Activated effector memory CD4-positive, alpha-beta T cell treated with anti-CD3 and anti-CD28 coated beads, Interleukin-2, amount 50 U/mL, for 16 hours (primary cell): Measurements from ENCODE around the gene RNF2.
"Not testable (repeated sequence)": the region's sequence is repeated elsewhere in the genome, so short reads cannot be mapped to it uniquely, and the experiment has no call there.

ENCODE experiments used
- DNase-seq: peaks from one replicate; pipeline ENCODE4 v3.0.0-alpha.2; 2020

The RNF2 gene

GRCh38 chr1:185053204-185053603, 7.8 kb downstream of the RNF2 start:
- DNase-seq = no peak

- DNase-seq = no peak
Measured at GRCh38 chr1:185054365-185055060, 9.2 kb downstream of the RNF2 start.

DNA sequence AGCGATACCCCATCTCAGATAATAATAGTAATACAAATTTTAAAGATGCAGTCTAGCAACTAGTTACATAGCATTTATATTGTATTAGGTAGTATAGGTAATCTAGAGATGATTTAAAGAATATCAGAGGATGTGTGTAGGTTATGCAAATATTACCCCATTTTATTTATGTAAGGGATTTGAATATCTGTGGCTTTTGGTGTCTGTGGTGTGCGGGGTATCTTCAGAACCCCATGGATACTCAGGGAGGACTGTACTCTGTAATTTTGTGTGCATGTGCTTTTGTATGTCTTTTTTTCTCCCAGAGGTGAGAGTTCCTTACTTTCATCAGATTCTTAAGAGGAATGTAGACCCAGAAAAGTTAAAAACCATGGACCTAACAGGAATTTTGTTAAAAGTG, 12.8 kb downstream of the RNF2 start:
- DNase-seq = no peak

DNA sequence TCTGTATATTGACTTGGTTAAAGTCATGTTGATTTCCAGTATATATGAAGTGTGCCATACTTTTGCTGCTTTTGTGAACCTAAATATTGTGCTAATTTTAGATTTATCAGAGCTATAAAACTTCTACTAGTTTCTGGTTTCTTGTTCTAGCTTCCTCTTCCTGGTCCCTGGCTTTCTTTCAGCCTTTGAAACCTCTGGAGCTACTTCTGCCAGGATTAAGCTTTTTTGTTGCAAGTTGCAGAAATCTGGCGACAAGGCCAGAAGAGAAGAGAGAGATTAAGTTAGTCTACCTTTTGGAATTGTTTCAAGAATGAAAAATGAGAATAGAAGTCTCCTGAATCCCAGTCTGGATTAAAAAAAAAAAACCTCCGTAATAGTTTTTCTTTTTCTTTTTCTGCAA, 13.5 kb downstream of the RNF2 start:
- DNase-seq = no peak

- DNase-seq = no peak
Measured at GRCh38 chr1:185059950-185060571, 14.7 kb downstream of the RNF2 start.

DNA sequence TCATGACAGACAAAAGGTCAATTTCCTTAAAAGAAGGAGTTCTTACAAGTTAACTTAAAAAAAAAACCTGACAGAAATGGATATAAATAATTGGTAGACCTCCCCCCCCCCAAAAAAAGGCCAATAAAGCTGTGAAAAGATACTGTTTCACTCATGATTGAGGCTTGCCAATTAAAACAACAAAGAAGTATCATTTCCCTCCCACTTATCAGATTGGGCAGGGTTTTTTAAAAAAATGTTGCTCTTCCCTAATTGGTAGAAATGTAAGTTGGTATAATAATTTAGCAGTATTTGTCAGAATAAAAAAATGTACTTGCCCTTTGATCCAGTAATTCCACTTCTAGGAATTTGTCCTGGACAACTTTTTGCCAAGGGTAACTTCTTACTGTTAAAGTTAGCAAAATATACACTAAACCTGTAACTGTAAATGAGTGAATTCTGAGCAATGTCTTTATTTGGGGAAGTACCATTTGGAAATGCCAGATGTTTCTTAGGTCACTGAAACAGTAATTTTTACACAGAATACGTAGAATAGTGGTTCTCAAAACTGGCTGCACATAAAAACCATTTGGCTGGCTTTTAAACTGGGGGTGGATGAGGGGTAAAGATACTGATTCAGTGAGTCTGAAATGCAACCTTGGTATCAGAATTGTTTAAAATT, 17.5 kb downstream of the RNF2 start:
- no peak for DNase-seq

DNA sequence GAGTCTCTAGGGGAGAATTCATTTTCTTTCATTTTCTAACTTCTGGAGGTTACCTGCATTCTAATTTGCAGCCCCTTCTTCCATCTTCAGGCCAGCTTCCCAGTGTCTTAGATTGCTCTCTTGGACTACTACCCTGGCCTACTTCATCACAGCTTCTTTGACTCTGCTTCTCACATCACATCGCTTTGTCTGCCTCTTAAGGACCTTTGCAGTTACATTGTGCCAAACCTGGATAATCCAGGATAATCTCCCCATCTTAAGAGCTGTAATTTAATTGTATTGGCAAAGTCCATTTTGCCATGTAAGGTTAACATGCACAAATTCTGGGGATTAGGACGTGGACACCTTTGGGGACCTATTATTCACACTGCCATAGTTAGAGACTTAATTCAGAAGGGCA, 18.4 kb downstream of the RNF2 start:
- no peak for DNase-seq

- not testable (repeated sequence) for DNase-seq
Measured at GRCh38 chr1:185065006-185065405, 19.6 kb downstream of the RNF2 start.

- no peak for DNase-seq
Measured at GRCh38 chr1:185066181-185066580, 20.8 kb downstream of the RNF2 start.

DNA sequence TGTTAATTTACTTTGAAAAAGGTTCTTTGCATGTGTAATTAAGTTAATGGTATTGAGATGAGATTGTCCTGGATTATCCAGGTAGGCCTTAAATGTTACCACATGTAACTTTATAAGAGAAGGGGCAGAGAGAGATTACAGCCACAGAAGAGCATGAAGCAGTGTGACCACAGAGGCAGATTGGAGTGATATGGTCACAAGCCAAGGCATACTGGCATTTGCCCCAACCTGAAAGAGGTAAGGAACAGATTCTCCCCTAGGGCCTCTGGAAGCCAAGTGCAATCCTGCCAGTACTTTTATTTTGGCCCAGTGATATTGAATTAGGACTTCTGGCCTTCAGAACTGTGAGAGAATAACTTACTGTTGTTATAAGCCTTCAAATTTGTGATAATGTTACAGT, 23.0 kb downstream of the RNF2 start:
- DNase-seq = no peak

DNA sequence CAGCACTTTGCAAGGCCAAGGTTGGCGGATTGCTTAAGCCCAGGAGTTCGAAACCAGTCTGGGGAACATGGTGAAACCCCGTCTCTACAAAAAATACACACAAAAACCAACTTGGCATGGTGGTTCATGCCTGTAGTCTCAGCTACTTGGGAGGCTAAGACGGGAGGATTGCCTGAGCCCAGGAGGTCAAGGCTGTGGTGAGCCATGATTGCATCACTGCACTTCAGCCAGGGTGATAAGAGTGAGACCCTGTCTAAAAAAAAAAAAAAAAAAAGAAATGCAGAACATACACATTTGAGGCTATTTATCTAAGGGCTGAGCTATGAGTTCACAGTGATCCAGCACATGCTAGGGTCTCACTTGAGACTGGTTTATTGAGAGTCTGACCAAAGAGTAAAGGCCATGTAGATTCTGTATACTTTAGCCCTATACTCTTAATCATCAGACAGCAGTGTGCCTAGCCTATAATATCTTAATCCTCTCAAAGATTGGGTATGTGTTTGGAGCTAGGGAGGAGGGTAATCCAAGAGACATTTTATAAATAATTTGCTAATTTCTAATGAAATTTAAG, 23.9 kb downstream of the RNF2 start:
- no peak for DNase-seq

- no peak for DNase-seq
Measured at GRCh38 chr1:185070051-185070450, 24.7 kb downstream of the RNF2 start.

DNA sequence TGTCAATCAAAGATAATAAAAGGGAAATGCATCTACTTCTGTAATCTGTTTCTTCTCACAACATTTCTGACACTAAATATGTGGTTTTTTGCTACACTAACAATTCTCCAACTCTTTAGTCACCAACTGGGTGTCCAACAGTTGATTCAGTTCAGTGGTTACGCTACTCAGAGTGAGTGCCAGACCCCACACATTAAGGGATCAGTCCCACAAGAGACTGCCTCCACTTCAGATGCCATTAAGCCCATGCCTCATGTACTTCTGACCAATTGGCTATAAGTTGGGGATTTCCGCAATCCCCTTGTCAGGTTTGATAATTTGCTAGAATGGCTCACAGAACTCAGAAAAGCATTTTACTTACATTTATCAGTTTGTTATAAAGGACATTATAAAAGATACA, 28.4 kb downstream of the RNF2 start:
- DNase-seq = no peak

DNA sequence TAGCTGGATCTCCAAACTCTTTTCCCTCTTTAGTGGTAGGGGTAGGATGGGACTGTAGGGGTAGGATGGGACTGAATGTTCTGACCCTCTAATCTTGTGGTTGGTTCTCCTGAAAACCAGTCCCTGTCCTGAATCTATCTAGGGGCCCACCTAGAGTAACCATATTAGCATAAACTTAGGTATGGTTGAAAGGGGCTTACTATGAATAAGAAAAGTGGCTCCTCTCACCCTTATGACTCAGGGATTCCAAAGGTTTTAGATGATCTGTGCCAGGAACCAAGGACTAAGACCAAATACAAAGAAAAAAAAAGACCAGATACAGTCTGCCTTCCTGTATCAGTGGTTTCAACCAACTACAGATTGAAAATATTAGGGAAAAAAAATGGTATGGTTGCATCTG, 28.9 kb downstream of the RNF2 start:
- no peak for DNase-seq

DNA sequence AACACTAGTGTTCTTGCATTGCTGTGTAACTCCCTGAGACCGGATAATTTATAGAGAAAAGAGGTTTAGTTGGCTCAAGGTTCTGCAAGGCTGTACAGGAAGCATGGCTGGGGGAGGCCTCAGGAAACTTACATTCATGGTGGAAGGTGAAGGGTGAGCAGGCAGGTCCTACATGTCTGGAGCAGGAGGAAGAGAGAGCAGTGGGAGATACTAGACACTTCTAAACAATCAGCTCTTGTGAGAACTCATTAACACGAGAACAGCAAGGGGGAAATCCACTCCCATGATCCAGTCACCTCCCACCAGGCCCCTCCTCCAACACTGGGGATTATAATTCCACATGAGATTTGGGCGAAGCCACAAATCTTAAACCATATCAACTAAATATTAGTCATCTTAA, 30.1 kb downstream of the RNF2 start:
- DNase-seq = no peak

DNA sequence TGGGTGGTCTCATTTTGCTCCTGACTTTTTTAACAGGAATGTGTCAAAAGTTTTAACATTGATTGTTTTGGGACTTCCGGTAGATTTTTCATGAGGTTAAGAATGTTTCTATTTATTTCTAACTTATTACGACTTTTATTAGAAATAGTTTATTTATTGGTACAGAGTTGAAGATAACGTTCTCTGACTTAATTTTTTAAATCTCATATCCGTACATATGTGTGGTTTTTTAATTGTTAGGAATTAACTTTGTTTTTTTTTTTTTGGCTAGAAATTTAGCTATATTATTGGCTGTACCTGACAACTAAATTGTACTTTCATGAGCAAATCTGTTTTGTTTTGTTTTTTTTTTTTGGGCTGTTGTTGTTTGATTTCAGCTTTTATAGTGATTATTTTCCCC, 32.0 kb downstream of the RNF2 start:
- DNase-seq = no peak

- no peak for DNase-seq
Measured at GRCh38 chr1:185080422-185080821, 35.1 kb downstream of the RNF2 start.

GRCh38 chr1:185083818-185084217, 38.5 kb downstream of the RNF2 start:
- no peak for DNase-seq

GRCh38 chr1:185087101-185087500, 41.7 kb downstream of the RNF2 start:
- DNase-seq = no peak

DNA sequence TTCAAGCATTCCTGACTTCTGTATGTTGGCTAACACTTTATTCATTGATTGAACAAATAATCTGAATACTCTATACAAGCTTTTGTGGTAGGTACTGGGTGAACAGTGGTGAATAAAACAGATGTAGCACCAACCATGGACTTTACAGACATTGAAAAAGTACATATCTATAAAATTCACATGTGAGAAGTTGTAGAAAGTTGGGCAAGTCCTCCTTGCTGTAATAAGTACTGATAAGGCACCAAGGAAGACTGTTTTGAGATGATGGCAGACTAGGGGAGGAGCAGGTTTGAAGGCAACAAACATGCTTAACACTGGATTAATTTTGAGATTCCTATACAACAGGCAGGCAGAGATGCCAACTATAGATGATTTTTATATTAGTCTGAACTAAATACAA, 42.4 kb downstream of the RNF2 start:
- DNase-seq = no peak

- DNase-seq = no peak
Measured at GRCh38 chr1:185091480-185091879, 46.1 kb downstream of the RNF2 start.

DNA sequence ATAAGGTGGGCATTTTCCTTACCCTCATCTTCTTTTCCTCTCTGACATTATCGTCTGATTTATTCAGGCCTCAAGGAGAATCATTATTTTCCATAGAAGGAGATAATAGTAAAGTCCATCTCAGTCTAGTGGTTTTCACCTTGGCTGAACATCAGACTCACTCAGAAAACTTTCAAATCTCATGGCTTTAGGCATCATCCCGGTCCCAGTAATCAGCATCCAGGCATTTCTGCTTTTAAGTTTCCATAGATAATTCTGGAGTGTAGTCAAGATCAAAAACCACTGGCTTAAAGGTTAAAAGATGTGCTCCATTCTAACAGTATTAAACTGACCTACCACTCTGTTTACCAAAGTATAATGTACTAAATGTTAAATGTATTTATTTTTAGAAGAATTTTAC, 49.4 kb downstream of the RNF2 start:
- no peak for DNase-seq

DNA sequence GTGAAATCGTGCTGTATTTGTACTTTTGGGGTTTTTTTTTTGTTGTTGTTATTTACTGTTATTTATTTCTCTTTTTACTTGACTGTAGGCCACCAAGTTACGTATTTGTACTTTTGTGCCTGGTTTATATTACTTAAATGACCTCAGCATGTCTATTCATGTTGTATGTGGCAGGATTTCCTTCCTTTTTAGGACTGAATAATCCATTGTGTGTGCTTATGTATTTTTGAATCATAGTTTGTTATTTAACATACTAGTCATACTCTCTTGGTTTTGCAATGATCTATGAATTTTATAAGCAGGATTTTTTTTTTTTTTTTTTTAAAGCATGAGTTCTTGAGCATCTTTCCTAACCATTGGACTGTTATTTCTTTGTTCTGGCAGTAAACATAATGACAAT, 51.2 kb downstream of the RNF2 start:
- DNase-seq = no peak

- DNase-seq = no peak
Measured at GRCh38 chr1:185104083-185104482, 58.7 kb downstream of the RNF2 start.
